ENCODE measurements around the gene CHST3. TPM values are rescaled to one million over a fixed set of nuclear protein-coding genes. Genes with fewer than 3 reads are reported as not detected.
A peak's percentile ranks its signal among the peaks of the same experiment; 100 is the strongest.

CHST3 gene
- total RNA-seq, 1 donor from 2014 or later = not detected

DNA sequence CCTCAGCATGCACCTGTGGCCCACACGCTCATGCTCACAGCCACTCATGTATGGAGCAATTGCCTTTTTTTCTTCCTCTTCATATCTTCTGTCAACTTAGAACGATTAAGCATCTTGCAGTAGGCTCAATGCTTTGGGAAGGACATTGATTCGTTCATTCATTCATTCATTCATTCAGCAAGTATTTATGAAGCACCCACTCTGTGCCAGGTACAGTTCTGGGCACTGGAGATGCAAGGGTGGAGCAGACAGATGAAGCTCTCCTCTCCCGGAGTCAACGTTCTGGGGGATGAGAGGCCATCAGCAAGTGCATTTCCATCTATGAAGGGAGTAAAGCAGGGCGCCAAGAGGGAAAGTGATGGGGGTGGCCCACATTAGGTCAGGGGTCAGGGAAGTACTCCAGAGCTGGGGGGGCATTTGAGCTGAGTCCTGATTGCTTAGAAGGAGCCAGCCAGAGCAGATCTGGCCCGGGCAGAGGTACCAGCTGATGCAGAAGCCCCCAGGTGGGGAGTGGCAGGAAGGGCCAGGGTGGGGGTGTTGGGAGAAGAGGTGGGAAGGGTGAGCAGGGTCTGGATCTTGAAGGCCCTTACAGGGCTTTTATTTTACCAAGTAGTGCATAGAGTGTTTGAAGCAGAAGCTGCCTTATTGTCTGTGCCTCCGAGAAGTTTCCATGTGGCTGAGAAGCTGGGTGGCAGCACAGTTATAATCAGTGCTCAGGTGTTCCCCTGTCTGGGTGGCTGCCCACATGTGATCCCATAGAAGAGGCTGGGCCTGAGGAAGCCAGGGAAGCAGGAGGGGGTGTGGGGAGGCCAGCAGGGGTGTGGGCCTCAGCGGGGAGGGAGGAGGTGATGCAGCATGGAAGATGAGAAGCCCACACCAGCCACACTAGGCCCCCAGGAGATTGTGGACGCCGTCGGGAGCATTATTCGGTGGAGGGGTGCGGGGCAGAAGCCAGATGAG is 36.2 kb downstream of the CHST3 start:
- POLR2A ChIA-PET = no interaction called here
- CTCF ChIA-PET = no interaction called here

DNA sequence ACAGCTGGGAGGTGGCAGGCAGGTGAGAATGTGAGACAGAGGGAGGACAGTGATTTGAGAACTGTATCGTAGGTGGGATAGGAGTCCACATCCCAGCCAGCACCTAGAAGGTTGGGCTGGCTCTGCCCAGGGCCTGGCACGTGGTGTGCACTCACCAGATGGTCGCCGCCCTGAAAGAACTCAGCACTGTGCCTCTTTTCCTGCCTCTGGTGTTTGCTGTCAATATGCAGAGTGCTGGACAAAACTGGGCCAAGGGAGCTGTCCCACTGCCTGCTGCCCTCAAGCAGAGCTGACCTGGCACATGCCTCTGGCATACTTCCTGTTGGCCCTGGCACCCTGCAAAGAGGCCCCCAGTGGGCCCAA is 36.8 kb downstream of the CHST3 start:
- ATAC-seq (ENCODE audit: low read depth) = no peak
- no peak overlapping the region for H3K27ac Mint-ChIP-seq
- DNase-seq = no peak
- H3K27me3 Mint-ChIP-seq = peaks cover 2% of the 10 kb centered on the region
- H3K36me3 Mint-ChIP-seq (ENCODE audit: low read depth) = no peaks in the 10 kb centered on the region
- ChIA-PET CTCF (no interaction called here), POLR2A (no interaction called here)
- H3K9me3 Mint-ChIP-seq = no peaks in the 10 kb centered on the region
- intact Hi-C loops (cut with micrococcal nuclease) = no loop called here
- no peak overlapping the region for H3K4me3 Mint-ChIP-seq
- peaks cover 21% of the 10 kb centered on the region for H3K4me1 Mint-ChIP-seq
- TF ChIP-seq, protein P1, sequence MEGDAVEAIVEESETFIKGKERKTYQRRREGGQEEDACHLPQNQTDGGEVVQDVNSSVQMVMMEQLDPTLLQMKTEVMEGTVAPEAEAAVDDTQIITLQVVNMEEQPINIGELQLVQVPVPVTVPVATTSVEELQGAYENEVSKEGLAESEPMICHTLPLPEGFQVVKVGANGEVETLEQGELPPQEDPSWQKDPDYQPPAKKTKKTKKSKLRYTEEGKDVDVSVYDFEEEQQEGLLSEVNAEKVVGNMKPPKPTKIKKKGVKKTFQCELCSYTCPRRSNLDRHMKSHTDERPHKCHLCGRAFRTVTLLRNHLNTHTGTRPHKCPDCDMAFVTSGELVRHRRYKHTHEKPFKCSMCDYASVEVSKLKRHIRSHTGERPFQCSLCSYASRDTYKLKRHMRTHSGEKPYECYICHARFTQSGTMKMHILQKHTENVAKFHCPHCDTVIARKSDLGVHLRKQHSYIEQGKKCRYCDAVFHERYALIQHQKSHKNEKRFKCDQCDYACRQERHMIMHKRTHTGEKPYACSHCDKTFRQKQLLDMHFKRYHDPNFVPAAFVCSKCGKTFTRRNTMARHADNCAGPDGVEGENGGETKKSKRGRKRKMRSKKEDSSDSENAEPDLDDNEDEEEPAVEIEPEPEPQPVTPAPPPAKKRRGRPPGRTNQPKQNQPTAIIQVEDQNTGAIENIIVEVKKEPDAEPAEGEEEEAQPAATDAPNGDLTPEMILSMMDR (IDR thresholded peaks at IDR 0.05) = no peak

More for the DNA sequence above, 36.2 kb downstream of the CHST3 start:
- Mint-ChIP-seq H3K27me3 (peaks cover 2% of the 10 kb centered on the region), H3K4me3 (no peak overlapping the region), H3K27ac (no peak overlapping the region), H3K36me3 (ENCODE audit: low read depth) (no peaks in the 10 kb centered on the region), H3K4me1 (peaks cover 21% of the 10 kb centered on the region), H3K9me3 (no peaks in the 10 kb centered on the region)
- ATAC-seq (ENCODE audit: low read depth) (no peak), DNase-seq (no peak)
- intact Hi-C loops (cut with micrococcal nuclease) = no loop called here
- TF ChIP-seq, protein P1 (IDR thresholded peaks at IDR 0.05) = no peak

DNA sequence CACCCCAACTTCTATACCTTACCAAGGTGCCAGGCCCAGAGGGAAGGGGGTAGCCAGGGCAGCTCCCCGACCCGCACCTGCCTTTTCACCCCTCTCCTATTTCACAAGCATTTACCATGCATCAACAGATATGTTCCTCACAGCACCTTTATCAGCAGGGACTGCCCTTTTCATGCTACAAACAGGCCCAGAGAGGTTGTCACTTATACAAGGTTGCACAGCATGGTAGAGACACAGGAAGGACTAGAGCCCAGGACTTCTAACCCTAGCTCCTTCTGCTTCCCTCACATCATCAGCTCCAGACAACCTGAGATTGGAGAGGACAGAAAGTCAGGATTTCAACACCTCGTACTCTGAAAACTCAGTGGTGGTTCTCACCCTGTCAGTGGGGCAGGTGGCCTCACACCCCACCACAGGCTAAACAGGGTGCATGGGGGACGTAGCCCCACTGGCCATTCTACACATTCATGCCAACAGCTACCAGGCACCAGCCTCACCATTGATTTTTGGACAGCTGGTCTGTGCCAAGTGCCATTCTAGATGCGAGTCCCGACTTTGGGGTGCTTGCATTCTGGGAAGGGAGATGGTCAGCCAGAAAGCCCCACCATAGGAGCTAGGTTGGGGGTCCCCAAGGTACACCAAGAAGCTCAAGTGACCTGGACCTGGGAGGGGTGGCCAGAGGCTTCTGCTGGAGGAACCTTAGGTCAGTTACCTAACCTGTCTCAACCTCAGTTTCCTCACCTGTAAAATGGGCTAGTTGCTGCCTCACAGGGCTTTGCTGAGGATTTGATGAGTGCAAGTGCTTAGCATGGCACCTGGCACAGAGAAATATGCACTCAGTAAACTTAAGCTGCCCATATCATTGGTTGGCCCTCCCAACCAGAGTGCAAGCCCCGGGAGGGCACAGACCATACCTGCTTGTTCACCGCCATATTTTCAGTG is 38.4 kb downstream of the CHST3 start:
- POLR2A ChIA-PET = interaction anchor here (0.6 kb wide), 1 partner anchor 583 kb away, joined by 5 read pairs; no protein-coding TSS in a partner anchor
- TF ChIP-seq, protein P1 (IDR thresholded peaks at IDR 0.05) = no peak
- Mint-ChIP-seq H3K4me3 (no peak overlapping the region), H3K9me3 (no peaks in the 10 kb centered on the region), H3K4me1 (peaks cover 14% of the 10 kb centered on the region), H3K27me3 (peaks cover 2% of the 10 kb centered on the region), H3K36me3 (ENCODE audit: low read depth) (no peaks in the 10 kb centered on the region), H3K27ac (no peak overlapping the region)
- ATAC-seq (ENCODE audit: low read depth) (no peak), DNase-seq (no peak)
- intact Hi-C loops (cut with micrococcal nuclease) = no loop called here
- CTCF ChIA-PET = no interaction called here

DNA sequence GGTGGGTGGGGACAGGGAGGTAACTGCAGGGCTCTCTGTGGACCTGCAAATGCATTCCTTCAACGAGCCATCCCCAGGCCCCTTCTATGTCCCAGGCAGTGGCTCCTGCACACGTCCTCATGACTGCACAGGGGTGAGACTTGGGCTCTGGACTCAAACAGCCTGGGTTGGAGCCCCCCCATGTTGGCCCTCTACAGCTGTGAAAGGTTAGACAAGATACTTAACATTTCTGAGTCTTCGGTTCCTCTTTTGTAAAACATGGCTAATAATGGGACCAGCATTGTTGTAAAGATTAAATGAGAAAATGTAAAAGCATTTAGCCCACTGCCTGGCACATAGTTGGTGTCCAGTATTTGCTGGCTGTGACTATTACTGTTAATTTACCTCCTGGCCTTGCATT is 41.8 kb downstream of the CHST3 start:
- CTCF ChIA-PET = no interaction called here

More for the DNA sequence above, 41.8 kb downstream of the CHST3 start:
- Mint-ChIP-seq H3K4me3 (no peak overlapping the region), H3K27me3 (no peaks in the 10 kb centered on the region), H3K27ac (no peak overlapping the region), H3K9me3 (no peaks in the 10 kb centered on the region), H3K4me1 (no peaks in the 10 kb centered on the region), H3K36me3 (ENCODE audit: low read depth) (no peaks in the 10 kb centered on the region)
- POLR2A ChIA-PET = no interaction called here
- ATAC-seq (ENCODE audit: low read depth) (peak; percentile 25), DNase-seq (no peak)
- TF ChIP-seq, protein P1 (IDR thresholded peaks at IDR 0.05) = no peak
- intact Hi-C loops (cut with micrococcal nuclease) = no loop called here
